LoVo (cell line): Measurements from ENCODE around the gene NELL1.

Experiments used
- DNase-seq: peaks from one replicate; pipeline ENCODE4 v3.0.0-alpha.2; 2016; ENCODE audit warnings: low spot score

Gene NELL1

GRCh38 chr11:20966489-20966888, 297.1 kb downstream of the NELL1 start:
- no peak for DNase-seq

- DNase-seq, result no peak
Observed at GRCh38 chr11:20973940-20974559, 304.7 kb downstream of the NELL1 start.

- DNase-seq, result no peak
Observed at GRCh38 chr11:20980736-20981135, 311.4 kb downstream of the NELL1 start.

GRCh38 chr11:20990447-20990846, 321.1 kb downstream of the NELL1 start:
- no peak for DNase-seq

- DNase-seq, result no peak
Observed at GRCh38 chr11:20991471-20991870, 322.1 kb downstream of the NELL1 start.

GRCh38 chr11:21007297-21007696, 337.9 kb downstream of the NELL1 start:
- no peak for DNase-seq

GRCh38 chr11:21018248-21018647, 348.9 kb downstream of the NELL1 start:
- DNase-seq, result no peak

GRCh38 chr11:21026685-21027084, 357.3 kb downstream of the NELL1 start:
- DNase-seq, result no peak

- DNase-seq, result no peak
Observed at GRCh38 chr11:21037850-21038249, 368.5 kb downstream of the NELL1 start.

- no peak for DNase-seq
Observed at GRCh38 chr11:21038801-21039200, 369.4 kb downstream of the NELL1 start.

GRCh38 chr11:21040630-21041029, 371.2 kb downstream of the NELL1 start:
- DNase-seq, result no peak

- DNase-seq, result no peak
Observed at GRCh38 chr11:21048626-21049025, 379.2 kb downstream of the NELL1 start.

- DNase-seq, result no peak
Observed at GRCh38 chr11:21053466-21053865, 384.1 kb downstream of the NELL1 start.

GRCh38 chr11:21056644-21057043, 387.3 kb downstream of the NELL1 start:
- no peak for DNase-seq

GRCh38 chr11:21059879-21060278, 390.5 kb downstream of the NELL1 start:
- DNase-seq, result no peak

- DNase-seq, result no peak
Observed at GRCh38 chr11:21066030-21066429, 396.6 kb downstream of the NELL1 start.

GRCh38 chr11:21068886-21069285, 399.5 kb downstream of the NELL1 start:
- DNase-seq, result no peak

GRCh38 chr11:21069909-21070308, 400.5 kb downstream of the NELL1 start:
- no peak for DNase-seq

GRCh38 chr11:21072558-21072957, 403.2 kb downstream of the NELL1 start:
- DNase-seq, result no peak

GRCh38 chr11:21082853-21083252, 413.5 kb downstream of the NELL1 start:
- DNase-seq, result no peak

- no peak for DNase-seq
Observed at GRCh38 chr11:21088930-21089329, 419.5 kb downstream of the NELL1 start.

GRCh38 chr11:21104641-21105040, 435.3 kb downstream of the NELL1 start:
- DNase-seq, result no peak

- DNase-seq, result no peak
Observed at GRCh38 chr11:21105196-21105917, 436.0 kb downstream of the NELL1 start.

- DNase-seq, result no peak
Observed at GRCh38 chr11:21109341-21109740, 440.0 kb downstream of the NELL1 start.
